SK-N-SH treated with all-trans-retinoic acid at 6 μM for 48 hours (cell line): Measurements from ENCODE around the gene VAT1L.

ENCODE experiments used
- CREB5 ChIP-seq: fragments of 250-450 bp; sonication (Bioruptor Pico); IDR thresholded peaks from 2 replicates; pipeline ENCODE4 v1.5.1; 2020; ENCODE audit warnings: low read depth, mild to moderate bottlenecking, moderate library complexity
- PATZ1 ChIP-seq: fragments of 250-450 bp; sonication (Bioruptor Pico); IDR thresholded peaks from 2 replicates; pipeline ENCODE4 v1.8.0; 2020; ENCODE audit warnings: mild to moderate bottlenecking, moderate library complexity, borderline replicate concordance
- SNAI2 ChIP-seq: fragments of 250-450 bp; sonication (Bioruptor Pico); IDR thresholded peaks from 2 replicates; pipeline ENCODE4 v1.5.0; 2020; ENCODE audit warnings: mild to moderate bottlenecking, moderate library complexity
- ZNF8 ChIP-seq: fragments of 450-650 bp; formaldehyde crosslinking; IDR thresholded peaks from 2 replicates; pipeline ENCODE4 v1.5.0; 2020; ENCODE audit warnings: mild to moderate bottlenecking, moderate library complexity

- no peak for TF ChIP-seq PATZ1 (CRISPR knock-in tag)
- no peak for TF ChIP-seq ZNF8 (CRISPR knock-in tag)
- TF ChIP-seq CREB5: no peak
- no peak for TF ChIP-seq SNAI2 (CRISPR knock-in tag)
Measured at GRCh38 chr16:77767826-77768225, 20.5 kb upstream of the VAT1L start.
